Karpas-422 (cell line): Measurements from ENCODE around the gene MAPKAP1. TPM values are rescaled to one million over a fixed set of nuclear protein-coding genes. Genes with fewer than 3 reads are reported as not detected.

Source experiments
- DNase-seq: peaks from one replicate; pipeline ENCODE4 v3.0.0-alpha.2; 2015
- H2AFZ ChIP-seq: fragments of 200-600 bp; sonication (generic); 2 replicates; pipeline ENCODE4 v1.6.1; 2014; ENCODE audit warnings: antibody characterized with exemption, low read length, mixed read lengths
- H3K27ac ChIP-seq: fragments of 200-600 bp; sonication (generic); 2 replicates; pipeline ENCODE4 v1.5.1; 2014; ENCODE audit warnings: mild to moderate bottlenecking, low read length, moderate library complexity
- H3K27me3 ChIP-seq: fragments of 200-600 bp; sonication (generic); 2 replicates; pipeline ENCODE4 v1.6.1; 2014; ENCODE audit warnings: low read length, mixed read lengths
- H3K36me3 ChIP-seq: fragments of 200-600 bp; sonication (generic); 2 replicates; pipeline ENCODE4 v1.6.1; 2014; ENCODE audit warnings: low read length, mixed read lengths; ENCODE audit not compliant: insufficient read depth
- H3K4me1 ChIP-seq: fragments of 200-600 bp; sonication (generic); 2 replicates; pipeline ENCODE4 v1.6.1; 2014; ENCODE audit warnings: mild to moderate bottlenecking, low read length, mixed read lengths
- H3K4me2 ChIP-seq: fragments of 200-600 bp; sonication (generic); 2 replicates; pipeline ENCODE4 v1.6.1; 2014; ENCODE audit warnings: low read length, low read depth, mild to moderate bottlenecking; ENCODE audit not compliant: poor library complexity, severe bottlenecking
- H3K4me3 ChIP-seq: fragments of 200-600 bp; sonication (generic); 2 replicates; pipeline ENCODE4 v1.5.1; 2014; ENCODE audit warnings: mild to moderate bottlenecking, antibody characterized with exemption, low read length, mixed read lengths
- H3K79me2 ChIP-seq: fragments of 200-600 bp; sonication (generic); 2 replicates; pipeline ENCODE4 v1.6.1; 2014; ENCODE audit warnings: mild to moderate bottlenecking, low read length, mixed read lengths
- H3K9ac ChIP-seq: fragments of 200-600 bp; sonication (generic); 2 replicates; pipeline ENCODE4 v1.6.0; 2014; ENCODE audit warnings: low read length
- H3K9me2 ChIP-seq: fragments of 200-600 bp; sonication (generic), shearing (Covaris generic); replicated peaks from 2 replicates; pipeline ENCODE4 v1.6.0; 2014; ENCODE audit warnings: mild to moderate bottlenecking, low read length, moderate library complexity; ENCODE audit not compliant: insufficient read depth
- H3K9me3 ChIP-seq: fragments of 300-700, 200-600 bp; sonication (generic); 2 replicates; pipeline ENCODE4 v1.6.1; 2014; ENCODE audit warnings: low read length, mixed read lengths
- H4K20me1 ChIP-seq: fragments of 200-600 bp; sonication (generic); 2 replicates; pipeline ENCODE4 v1.6.1; 2014; ENCODE audit warnings: mild to moderate bottlenecking, antibody characterized with exemption, low read length, low read depth; ENCODE audit not compliant: insufficient read depth
- total RNA-seq: library from RNA; depleted of rRNA; stranded (reverse); fragments of >200 nt; shearing (Covaris generic); gene quantifications from 2 replicates; pipeline ENCODE4 v1.2.3, GENCODE V29; 2014; ENCODE audit warnings: low replicate concordance

The MAPKAP1 gene
- total RNA-seq, 1 experiment from 2014 or later, result 62.8 TPM

- Histone ChIP-seq H3K4me1 (peaks cover 14% of the 10 kb centered on the region), H3K9me3 (no peaks in the 10 kb centered on the region), H3K36me3 (no peaks in the 10 kb centered on the region), H3K9me2 (no peaks in the 10 kb centered on the region), H3K4me2 (no peak overlapping the region), H4K20me1 (no peaks in the 10 kb centered on the region), H3K79me2 (0 out of 2 replicates have a peak, but pooled peaks cover 4% of the 10 kb centered on the region), H2AFZ (no peak overlapping the region), H3K9ac (no peak overlapping the region), H3K27ac (no peak overlapping the region), H3K4me3 (no peak overlapping the region), H3K27me3 (no peaks in the 10 kb centered on the region)
- no peak for DNase-seq
Observed at GRCh38 chr9:125511789-125512660, 195.0 kb downstream of the MAPKAP1 start.

- Histone ChIP-seq H4K20me1 (no peaks in the 10 kb centered on the region), H3K9me3 (no peaks in the 10 kb centered on the region), H3K36me3 (no peaks in the 10 kb centered on the region), H3K79me2 (0 out of 2 replicates have a peak, but pooled peaks cover 4% of the 10 kb centered on the region), H3K4me2 (no peak overlapping the region), H3K27me3 (no peaks in the 10 kb centered on the region), H3K9ac (no peak overlapping the region), H3K9me2 (no peaks in the 10 kb centered on the region), H3K4me3 (no peak overlapping the region), H3K4me1 (peaks cover 14% of the 10 kb centered on the region), H3K27ac (no peak overlapping the region), H2AFZ (no peak overlapping the region)
- DNase-seq, result no peak
Observed at GRCh38 chr9:125510980-125511379, 196.0 kb downstream of the MAPKAP1 start.

GRCh38 chr9:125509476-125509875, 197.5 kb downstream of the MAPKAP1 start:
- no peaks in the 10 kb centered on the region for H4K20me1 ChIP-seq
- H3K27ac ChIP-seq, result no peak overlapping the region
- no peaks in the 10 kb centered on the region for H3K36me3 ChIP-seq
- no peak overlapping the region for H2AFZ ChIP-seq
- no peak overlapping the region for H3K4me3 ChIP-seq
- H3K27me3 ChIP-seq, result no peaks in the 10 kb centered on the region
- H3K9me3 ChIP-seq, result no peaks in the 10 kb centered on the region
- DNase-seq, result no peak
- H3K4me2 ChIP-seq, result no peak overlapping the region
- no peaks in the 10 kb centered on the region for H3K9me2 ChIP-seq
- H3K9ac ChIP-seq, result no peak overlapping the region
- 0 out of 2 replicates have a peak, but pooled peaks cover 4% of the 10 kb centered on the region for H3K79me2 ChIP-seq
- peaks cover 12% of the 10 kb centered on the region for H3K4me1 ChIP-seq

- Histone ChIP-seq H3K4me3 (no peak overlapping the region), H3K27me3 (no peaks in the 10 kb centered on the region), H3K4me1 (no peaks in the 10 kb centered on the region), H4K20me1 (no peaks in the 10 kb centered on the region), H3K9ac (no peak overlapping the region), H3K4me2 (no peak overlapping the region), H3K79me2 (0 out of 2 replicates have a peak, but pooled peaks cover 4% of the 10 kb centered on the region), H3K9me2 (no peaks in the 10 kb centered on the region), H3K9me3 (no peaks in the 10 kb centered on the region), H3K36me3 (no peaks in the 10 kb centered on the region), H3K27ac (no peak overlapping the region), H2AFZ (no peak overlapping the region)
- no peak for DNase-seq
Observed at GRCh38 chr9:125508249-125508648, 198.8 kb downstream of the MAPKAP1 start.

- Histone ChIP-seq H3K4me1 (no peaks in the 10 kb centered on the region), H3K9ac (no peak overlapping the region), H2AFZ (no peak overlapping the region), H4K20me1 (no peaks in the 10 kb centered on the region), H3K9me2 (no peaks in the 10 kb centered on the region), H3K4me2 (no peak overlapping the region), H3K27me3 (no peaks in the 10 kb centered on the region), H3K79me2 (0 out of 2 replicates have a peak, but pooled peaks cover 4% of the 10 kb centered on the region), H3K36me3 (no peaks in the 10 kb centered on the region), H3K27ac (no peak overlapping the region), H3K4me3 (no peak overlapping the region), H3K9me3 (no peaks in the 10 kb centered on the region)
- no peak for DNase-seq
Observed at GRCh38 chr9:125507226-125507625, 199.8 kb downstream of the MAPKAP1 start.

GRCh38 chr9:125505988-125506438, 201.0 kb downstream of the MAPKAP1 start:
- no peaks in the 10 kb centered on the region for H3K27me3 ChIP-seq
- no peak overlapping the region for H2AFZ ChIP-seq
- no peaks in the 10 kb centered on the region for H3K36me3 ChIP-seq
- H3K79me2 ChIP-seq, result 0 out of 2 replicates have a peak, but pooled peaks cover 4% of the 10 kb centered on the region
- no peak overlapping the region for H3K9ac ChIP-seq
- H3K9me2 ChIP-seq, result no peaks in the 10 kb centered on the region
- no peak for DNase-seq
- H3K4me3 ChIP-seq, result no peak overlapping the region
- H3K4me1 ChIP-seq, result no peaks in the 10 kb centered on the region
- no peaks in the 10 kb centered on the region for H3K9me3 ChIP-seq
- no peaks in the 10 kb centered on the region for H4K20me1 ChIP-seq
- no peak overlapping the region for H3K4me2 ChIP-seq
- H3K27ac ChIP-seq, result no peak overlapping the region

GRCh38 chr9:125504616-125505015, 202.4 kb downstream of the MAPKAP1 start:
- H3K27ac ChIP-seq, result no peak overlapping the region
- no peaks in the 10 kb centered on the region for H3K9me2 ChIP-seq
- H3K9ac ChIP-seq, result no peak overlapping the region
- no peak overlapping the region for H2AFZ ChIP-seq
- DNase-seq, result no peak
- no peaks in the 10 kb centered on the region for H3K27me3 ChIP-seq
- no peaks in the 10 kb centered on the region for H3K36me3 ChIP-seq
- no peak overlapping the region for H3K4me2 ChIP-seq
- no peak overlapping the region for H3K4me3 ChIP-seq
- H4K20me1 ChIP-seq, result no peaks in the 10 kb centered on the region
- H3K79me2 ChIP-seq, result 0 out of 2 replicates have a peak, but pooled peaks cover 4% of the 10 kb centered on the region
- H3K4me1 ChIP-seq, result no peaks in the 10 kb centered on the region
- no peaks in the 10 kb centered on the region for H3K9me3 ChIP-seq

GRCh38 chr9:125497906-125498305, 209.1 kb downstream of the MAPKAP1 start:
- Histone ChIP-seq H2AFZ (no peak overlapping the region), H3K4me2 (no peak overlapping the region), H3K79me2 (peaks cover 4% of the 10 kb centered on the region; the same call in 1 of the 2 replicates), H3K27me3 (no peaks in the 10 kb centered on the region), H3K9me3 (no peaks in the 10 kb centered on the region), H3K9me2 (no peaks in the 10 kb centered on the region), H3K9ac (no peak overlapping the region), H3K4me3 (no peak overlapping the region), H3K4me1 (peaks cover 20% of the 10 kb centered on the region), H3K36me3 (no peaks in the 10 kb centered on the region), H4K20me1 (no peaks in the 10 kb centered on the region), H3K27ac (no peak overlapping the region)
- no peak for DNase-seq
